ENCODE data around the gene CCDC28A.

Gene CCDC28A

DNA sequence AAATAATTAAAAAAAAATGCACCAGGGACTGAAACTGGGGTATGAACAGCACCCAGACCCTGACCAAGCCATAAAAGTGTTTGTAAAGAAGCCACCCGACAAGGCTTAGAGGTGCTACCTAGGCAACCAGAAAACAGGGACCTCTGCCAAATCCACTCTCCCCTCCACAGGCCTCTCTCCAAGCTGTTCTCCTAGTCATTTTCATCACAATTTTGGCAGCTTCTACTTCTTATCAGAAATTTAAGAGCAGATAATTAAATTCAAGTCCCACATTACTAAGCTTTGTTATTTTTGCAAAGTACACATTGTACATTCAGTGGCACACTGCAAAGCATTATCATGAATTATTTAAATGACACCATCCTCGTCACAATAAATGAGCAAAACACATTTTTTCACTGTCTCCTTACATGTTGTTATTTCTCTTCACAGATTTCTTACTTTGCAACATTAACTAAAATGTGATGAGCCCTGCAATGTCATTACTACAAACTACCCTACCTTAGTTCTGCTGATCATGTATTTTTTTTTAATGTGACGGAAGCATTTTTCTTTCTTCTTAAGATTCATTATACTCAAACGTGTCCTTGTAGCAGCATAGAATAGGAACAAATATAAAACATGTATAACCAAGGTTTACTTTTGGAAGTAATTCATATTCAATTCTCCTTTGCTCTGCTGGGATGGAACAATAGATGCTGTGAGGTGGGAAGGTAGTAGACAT is 60.4 kb downstream of the CCDC28A start:
- no peak for DNase-seq (ENCODE audit: low read depth)

DNA sequence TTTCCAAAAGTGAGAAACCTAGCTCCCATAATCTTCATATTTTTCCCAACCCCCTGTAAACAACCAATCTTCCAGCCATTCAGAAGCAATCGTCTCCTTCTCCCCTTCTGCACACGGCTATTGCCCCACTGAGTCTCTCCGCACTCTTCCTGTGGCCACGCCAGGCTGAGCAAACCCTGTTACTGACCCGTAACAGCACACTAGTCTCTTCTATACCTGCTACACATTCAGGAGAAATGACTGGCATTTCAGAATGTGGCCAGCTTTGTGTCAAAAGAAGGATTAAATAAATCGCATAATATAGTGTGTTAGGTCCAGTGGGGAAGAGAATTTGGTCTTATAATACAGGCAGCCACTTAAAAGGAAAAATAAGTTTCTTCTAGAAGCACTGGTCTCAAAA is 63.7 kb downstream of the CCDC28A start:
- no peak for DNase-seq (ENCODE audit: low read depth)
